ENCODE measurements around the gene NUBP2. TPM values are rescaled to one million over a fixed set of nuclear protein-coding genes. Genes with fewer than 3 reads are reported as not detected.
A peak's percentile ranks its signal among the peaks of the same experiment; 100 is the strongest.

The NUBP2 gene, protein sequence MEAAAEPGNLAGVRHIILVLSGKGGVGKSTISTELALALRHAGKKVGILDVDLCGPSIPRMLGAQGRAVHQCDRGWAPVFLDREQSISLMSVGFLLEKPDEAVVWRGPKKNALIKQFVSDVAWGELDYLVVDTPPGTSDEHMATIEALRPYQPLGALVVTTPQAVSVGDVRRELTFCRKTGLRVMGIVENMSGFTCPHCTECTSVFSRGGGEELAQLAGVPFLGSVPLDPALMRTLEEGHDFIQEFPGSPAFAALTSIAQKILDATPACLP
- total RNA-seq = 81.6 and 82.8 TPM in 2 replicates

- peak; percentile 99 for DNase-seq (ENCODE audit: low spot score)
- H3K27me3 Mint-ChIP-seq (ENCODE audit: insufficient read depth) = no peaks in the 10 kb centered on the region
- H3K27ac Mint-ChIP-seq = peak within 1 kb of the TSS; percentile 81
- no peaks in the 10 kb centered on the region for H3K9me3 Mint-ChIP-seq
- intact Hi-C loops (cut with micrococcal nuclease) = loop anchor here (1.0 to 10.0 kb wide), 10 partner anchors 9 to 752 kb away; partner anchors contain the start of genes CEMP1, E4F1, FAHD1 and MAPK8IP3
- H3K4me3 Mint-ChIP-seq = peak within 1 kb of the TSS; percentile 93
- H3K4me1 Mint-ChIP-seq (ENCODE audit: low read depth) = no peaks in the 10 kb centered on the region
- H3K36me3 Mint-ChIP-seq (ENCODE audit: low read depth) = peaks cover 3% of the 10 kb centered on the region
Observed at GRCh38 chr16:1782408-1783264, at the start of gene NUBP2, which contains the start of gene SPSB3. Gene NUBP2 (plus strand): TSS chr16:1782960. CDS start chr16:1783021, 61 bp downstream. Gene SPSB3 (minus strand): TSS chr16:1782571. CDS start chr16:1781483, 1,088 bp downstream.

GRCh38 chr16:1734123-1734522 lies 48.6 kb upstream of the NUBP2 start:
- Mint-ChIP-seq H3K9me3 (no peaks in the 10 kb centered on the region), H3K27ac (no peak overlapping the region), H3K4me3 (no peak overlapping the region), H3K4me1 (ENCODE audit: low read depth) (no peaks in the 10 kb centered on the region), H3K27me3 (ENCODE audit: insufficient read depth) (no peaks in the 10 kb centered on the region), H3K36me3 (ENCODE audit: low read depth) (peaks cover 3% of the 10 kb centered on the region)
- DNase-seq (ENCODE audit: low spot score) = no peak
- intact Hi-C loops (cut with micrococcal nuclease) = no loop called here

DNA sequence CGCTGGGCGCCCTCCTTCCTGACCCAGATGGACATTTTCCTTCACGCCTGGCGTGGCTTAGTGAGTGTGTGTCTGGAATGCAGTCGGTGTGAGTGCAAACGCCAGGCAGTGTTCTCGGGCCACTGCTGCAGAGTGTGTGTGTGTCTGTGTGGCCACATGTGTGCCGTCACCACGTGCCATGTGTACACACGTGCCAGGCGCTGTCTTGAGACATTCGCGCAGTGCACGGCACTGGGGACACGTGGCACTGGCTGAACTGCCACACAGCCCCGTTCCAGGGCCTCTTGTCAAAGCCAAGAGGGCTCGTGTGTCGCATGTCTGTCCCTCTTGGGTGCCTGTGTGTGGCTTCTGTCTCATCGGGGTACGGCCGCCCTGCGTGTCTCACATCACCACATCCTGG lies 47.9 kb upstream of the NUBP2 start:
- H3K27me3 Mint-ChIP-seq (ENCODE audit: insufficient read depth) = no peaks in the 10 kb centered on the region
- H3K9me3 Mint-ChIP-seq = no peaks in the 10 kb centered on the region
- no peak for DNase-seq (ENCODE audit: low spot score)
- peaks cover 3% of the 10 kb centered on the region for H3K36me3 Mint-ChIP-seq (ENCODE audit: low read depth)
- no peak overlapping the region for H3K4me3 Mint-ChIP-seq
- intact Hi-C loops (cut with micrococcal nuclease) = no loop called here
- H3K27ac Mint-ChIP-seq = no peak overlapping the region
- H3K4me1 Mint-ChIP-seq (ENCODE audit: low read depth) = no peaks in the 10 kb centered on the region

DNA sequence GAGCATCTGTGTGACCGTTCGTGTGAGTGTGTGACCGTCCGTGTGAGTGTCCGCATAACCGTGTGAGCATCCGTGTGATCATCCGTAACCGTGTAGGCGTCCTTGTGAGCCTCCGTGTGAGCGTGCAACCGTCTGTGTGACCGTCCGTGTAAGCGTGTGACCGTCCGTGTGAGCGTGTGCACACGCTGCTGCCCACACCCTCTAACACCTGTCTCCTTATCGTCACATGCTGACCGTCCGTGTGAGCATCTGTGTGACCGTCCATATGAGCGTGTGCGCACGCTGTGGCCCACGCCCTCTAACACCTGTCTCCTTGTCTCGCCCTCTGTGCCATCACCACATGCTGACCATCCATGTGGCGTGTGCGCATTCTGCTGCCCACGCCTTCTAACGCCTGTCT lies 42.5 kb upstream of the NUBP2 start:
- Mint-ChIP-seq H3K27ac (no peak overlapping the region), H3K27me3 (ENCODE audit: insufficient read depth) (no peaks in the 10 kb centered on the region), H3K4me1 (ENCODE audit: low read depth) (no peaks in the 10 kb centered on the region), H3K4me3 (no peak overlapping the region), H3K9me3 (no peaks in the 10 kb centered on the region), H3K36me3 (ENCODE audit: low read depth) (peaks cover 4% of the 10 kb centered on the region)
- DNase-seq (ENCODE audit: low spot score) = no peak
- intact Hi-C loops (cut with micrococcal nuclease) = no loop called here

GRCh38 chr16:1740781-1741490 lies 41.8 kb upstream of the NUBP2 start:
- peaks cover 4% of the 10 kb centered on the region for H3K36me3 Mint-ChIP-seq (ENCODE audit: low read depth)
- no peaks in the 10 kb centered on the region for H3K4me1 Mint-ChIP-seq (ENCODE audit: low read depth)
- H3K27me3 Mint-ChIP-seq (ENCODE audit: insufficient read depth) = no peaks in the 10 kb centered on the region
- no peak overlapping the region for H3K27ac Mint-ChIP-seq
- intact Hi-C loops (cut with micrococcal nuclease) = no loop called here
- DNase-seq (ENCODE audit: low spot score) = no peak
- no peak overlapping the region for H3K4me3 Mint-ChIP-seq
- no peaks in the 10 kb centered on the region for H3K9me3 Mint-ChIP-seq

DNA sequence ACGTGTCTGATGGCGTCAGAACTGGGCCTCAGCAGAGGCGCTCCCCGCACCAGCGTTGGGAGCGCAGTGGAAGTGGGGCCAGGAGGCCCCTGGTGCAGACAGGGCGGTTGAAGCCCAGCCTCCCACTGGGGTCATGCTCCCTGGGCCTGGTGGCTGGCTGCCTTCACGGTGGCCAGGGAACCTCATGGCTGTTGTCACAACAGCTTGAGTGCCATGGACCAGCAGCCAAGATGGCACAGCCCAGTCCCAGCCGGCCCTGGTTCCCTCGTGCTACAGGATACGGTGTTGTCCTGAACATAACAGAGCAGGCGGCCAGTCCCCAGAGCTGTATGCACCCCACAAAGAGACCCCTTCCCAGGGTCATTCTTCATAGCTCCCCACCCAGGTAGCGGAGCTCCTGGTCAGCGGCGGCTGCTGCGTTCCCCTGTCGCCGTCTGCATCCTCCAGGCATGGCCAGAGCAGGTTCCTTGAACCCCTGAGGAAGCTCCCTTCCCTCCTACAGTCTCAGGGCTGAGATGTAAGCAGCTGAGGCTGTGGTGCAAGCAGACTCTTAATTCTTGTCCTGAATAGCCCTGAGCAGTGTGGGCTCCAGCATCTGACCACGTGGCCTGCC lies 41.1 kb upstream of the NUBP2 start:
- H3K4me3 Mint-ChIP-seq = no peak overlapping the region

GRCh38 chr16:1743376-1744337 lies 39.1 kb upstream of the NUBP2 start:
- Mint-ChIP-seq H3K36me3 (ENCODE audit: low read depth) (peaks cover 6% of the 10 kb centered on the region), H3K4me1 (ENCODE audit: low read depth) (no peaks in the 10 kb centered on the region), H3K4me3 (no peak overlapping the region), H3K9me3 (no peaks in the 10 kb centered on the region), H3K27ac (no peak overlapping the region), H3K27me3 (ENCODE audit: insufficient read depth) (no peaks in the 10 kb centered on the region)
- intact Hi-C loops (cut with micrococcal nuclease) = no loop called here
- DNase-seq (ENCODE audit: low spot score) = no peak

More for the DNA sequence above, 41.1 kb upstream of the NUBP2 start:
- H3K27me3 Mint-ChIP-seq (ENCODE audit: insufficient read depth) = no peaks in the 10 kb centered on the region
- H3K27ac Mint-ChIP-seq = no peak overlapping the region
- H3K9me3 Mint-ChIP-seq = no peaks in the 10 kb centered on the region
- no peak for DNase-seq (ENCODE audit: low spot score)
- no peaks in the 10 kb centered on the region for H3K4me1 Mint-ChIP-seq (ENCODE audit: low read depth)
- intact Hi-C loops (cut with micrococcal nuclease) = no loop called here
- peaks cover 4% of the 10 kb centered on the region for H3K36me3 Mint-ChIP-seq (ENCODE audit: low read depth)

DNA sequence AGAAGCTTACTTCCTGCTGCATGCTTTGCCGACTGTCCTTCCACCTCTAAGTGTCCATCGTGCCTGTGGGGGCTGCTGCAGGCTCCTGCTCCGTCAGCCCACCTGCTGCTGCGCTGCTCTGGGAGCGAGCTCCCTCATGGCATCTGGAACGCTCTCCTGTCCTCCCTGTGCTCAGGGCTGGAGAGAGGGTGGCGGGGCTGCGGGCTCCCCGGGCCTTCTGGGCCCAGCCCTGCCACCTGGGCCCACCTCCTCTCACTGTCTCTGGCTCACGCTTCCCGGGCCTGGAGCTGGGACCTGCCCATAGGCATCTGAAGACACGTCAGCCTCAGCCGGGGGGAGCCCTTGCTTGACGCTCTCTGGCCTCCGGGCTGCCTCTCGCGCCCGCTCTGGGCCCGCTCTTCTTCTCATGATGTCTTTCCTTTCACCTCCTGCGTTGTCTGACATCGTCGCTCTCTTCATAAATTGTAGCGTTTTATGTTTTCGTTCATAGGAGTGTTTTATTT lies 38.4 kb upstream of the NUBP2 start:
- Mint-ChIP-seq H3K36me3 (ENCODE audit: low read depth) (peaks cover 7% of the 10 kb centered on the region), H3K4me3 (no peak overlapping the region), H3K27me3 (ENCODE audit: insufficient read depth) (no peaks in the 10 kb centered on the region), H3K27ac (no peak overlapping the region), H3K9me3 (no peaks in the 10 kb centered on the region), H3K4me1 (ENCODE audit: low read depth) (no peaks in the 10 kb centered on the region)
- intact Hi-C loops (cut with micrococcal nuclease) = no loop called here
- DNase-seq (ENCODE audit: low spot score) = no peak

GRCh38 chr16:1745181-1745899 lies 37.4 kb upstream of the NUBP2 start:
- Mint-ChIP-seq H3K27me3 (ENCODE audit: insufficient read depth) (no peaks in the 10 kb centered on the region), H3K27ac (no peak overlapping the region), H3K4me3 (no peak overlapping the region), H3K36me3 (ENCODE audit: low read depth) (peaks cover 9% of the 10 kb centered on the region), H3K4me1 (ENCODE audit: low read depth) (no peaks in the 10 kb centered on the region), H3K9me3 (no peaks in the 10 kb centered on the region)
- intact Hi-C loops (cut with micrococcal nuclease) = no loop called here
- no peak for DNase-seq (ENCODE audit: low spot score)

GRCh38 chr16:1745900-1746692 lies 36.7 kb upstream of the NUBP2 start:
- no peaks in the 10 kb centered on the region for H3K9me3 Mint-ChIP-seq
- no peak overlapping the region for H3K4me3 Mint-ChIP-seq
- no peak for DNase-seq (ENCODE audit: low spot score)
- H3K27me3 Mint-ChIP-seq (ENCODE audit: insufficient read depth) = no peaks in the 10 kb centered on the region
- no peaks in the 10 kb centered on the region for H3K4me1 Mint-ChIP-seq (ENCODE audit: low read depth)
- intact Hi-C loops (cut with micrococcal nuclease) = no loop called here
- peaks cover 9% of the 10 kb centered on the region for H3K36me3 Mint-ChIP-seq (ENCODE audit: low read depth)
- no peak overlapping the region for H3K27ac Mint-ChIP-seq
